OCI-LY7 (cell line): ENCODE results near the gene ZIC2. TPM values are rescaled to one million over a fixed set of nuclear protein-coding genes. Genes with fewer than 3 reads are reported as not detected.

ENCODE experiments used
- BruUV-seq: library from RNA; stranded (reverse); fragments of 400-500 nt; replicated peaks from 2 replicates; lab custom pipeline; 2021; lab: Mats Ljungman, UMichigan
- CTCF ChIA-PET: fragments of 300-600 bp; sonication (Branson Sonifier 250); formaldehyde crosslinking; loops from one replicate; lab custom pipeline; 2022; ENCODE audit warnings: antibody characterized with exemption; ENCODE audit not compliant: unreplicated experiment; lab: Charles Lee
- POLR2A ChIA-PET: fragments of 300-600 bp; sonication (Branson Sonifier 250); formaldehyde crosslinking; loops from one replicate; lab custom pipeline; 2022; ENCODE audit warnings: antibody characterized with exemption; lab: Charles Lee
- DNase-seq: peaks from one replicate; pipeline ENCODE4 v3.0.0-alpha.2; 2015; ENCODE audit warnings: low spot score
- H2AFZ ChIP-seq: fragments of 200-600 bp; sonication (generic), shearing (Covaris generic); 2 replicates; pipeline ENCODE4 v1.6.1; 2014; ENCODE audit warnings: mild to moderate bottlenecking, antibody characterized with exemption, low read length, moderate library complexity
- H3K27ac ChIP-seq: fragments of 200-600 bp; sonication (generic); 2 replicates; pipeline ENCODE4 v1.5.1; 2014; ENCODE audit warnings: mixed run types, low read depth, mild to moderate bottlenecking, moderate library complexity, low read length, inconsistent platforms; ENCODE audit not compliant: poor library complexity, severe bottlenecking
- H3K36me3 ChIP-seq: fragments of 200-600 bp; sonication (generic); 2 replicates; pipeline ENCODE4 v1.6.1; 2014; ENCODE audit warnings: mild to moderate bottlenecking, antibody characterized with exemption, low read length, moderate library complexity, mixed read lengths; ENCODE audit not compliant: insufficient read depth
- H3K4me1 ChIP-seq: fragments of 200-600 bp; sonication (generic); 2 replicates; pipeline ENCODE4 v1.5.1; 2014; ENCODE audit warnings: mild to moderate bottlenecking, low read length; ENCODE audit not compliant: insufficient read depth, poor library complexity, severe bottlenecking
- H3K4me2 ChIP-seq: fragments of 200-600 bp; sonication (generic); 2 replicates; pipeline ENCODE4 v1.6.1; 2014; ENCODE audit warnings: mild to moderate bottlenecking, low read length
- H3K4me3 ChIP-seq: fragments of 200-600 bp; sonication (generic); 2 replicates; pipeline ENCODE4 v1.5.1; 2014; ENCODE audit warnings: mild to moderate bottlenecking, low read depth, low read length; ENCODE audit not compliant: poor library complexity, severe bottlenecking
- H3K79me2 ChIP-seq: fragments of 200-600 bp; sonication (generic); 2 replicates; pipeline ENCODE4 v1.6.1; 2016; ENCODE audit warnings: low read depth, mild to moderate bottlenecking, low read length, moderate library complexity, mixed read lengths; ENCODE audit not compliant: insufficient read depth
- H3K9me2 ChIP-seq: fragments of 200-600 bp; sonication (generic); 2 replicates; pipeline ENCODE4 v1.6.1; 2016; ENCODE audit warnings: mild to moderate bottlenecking, low read length, mixed read lengths; ENCODE audit not compliant: insufficient read depth
- H3K9me3 ChIP-seq: fragments of 200-600 bp; sonication (generic); 2 replicates; pipeline ENCODE4 v1.6.1; 2014; ENCODE audit warnings: mild to moderate bottlenecking, mixed run types, low read length, mixed read lengths
- H4K20me1 ChIP-seq: fragments of 200-600 bp; sonication (generic); 2 replicates; pipeline ENCODE4 v1.6.1; 2014; ENCODE audit warnings: mild to moderate bottlenecking, antibody characterized with exemption, low read length, moderate library complexity, mixed read lengths; ENCODE audit not compliant: insufficient read depth
- CTCF ChIP-seq: fragments of 200-600 bp; sonication (generic); conservative IDR thresholded peaks from 2 replicates; pipeline ENCODE4 v1.5.1; 2014; ENCODE audit warnings: mild to moderate bottlenecking, antibody characterized with exemption, low read length, moderate library complexity, mixed read lengths
- EZH2phosphoT487 ChIP-seq: fragments of 200-600 bp; sonication (generic); IDR thresholded peaks from 2 replicates; pipeline ENCODE4 v1.6.1; 2018; ENCODE audit warnings: low read depth, borderline replicate concordance, mild to moderate bottlenecking, mixed run types, antibody characterized with exemption, low read length, moderate library complexity, mixed read lengths
- intact Hi-C: fragments of 100-400 bp; cut with micrococcal nuclease; formaldehyde crosslinking; loops from one replicate; pipeline ENCODE4 v1.10.0; 2022; ENCODE audit not compliant: unreplicated experiment
- total RNA-seq, 2 experiments: library from RNA; depleted of rRNA in 1 of 2; stranded (reverse); fragments of >200 nt in 1 of 2; shearing (Covaris generic) in 1 of 2; gene quantifications; 2 replicates each; pipeline ENCODE4 v1.2.3, GENCODE V29; 2014 to 2022

Gene ZIC2
- total RNA-seq, 2 experiments from 2014 or later, result not detected

GRCh38 chr13:99988529-99989275 lies 7.1 kb downstream of the ZIC2 start:
- Histone ChIP-seq H3K9me3 (no peaks in the 10 kb centered on the region), H4K20me1 (no peaks in the 10 kb centered on the region), H3K4me2 (no peak overlapping the region), H3K27ac (no peak overlapping the region), H3K79me2 (no peaks in the 10 kb centered on the region), H3K4me3 (no peak overlapping the region), H3K36me3 (no peaks in the 10 kb centered on the region), H2AFZ (no peak overlapping the region), H3K4me1 (no peaks in the 10 kb centered on the region), H3K9me2 (no peaks in the 10 kb centered on the region)
- DNase-seq, result no peak
- CTCF ChIA-PET, result no interaction called here
- POLR2A ChIA-PET, result no interaction called here
- TF ChIP-seq EZH2phosphoT487 (no peak), CTCF (no peak)
- no TSS peak for BruUV-seq
- intact Hi-C loops, result no loop called here

GRCh38 chr13:99989276-99990125 lies 7.9 kb downstream of the ZIC2 start:
- no peak overlapping the region for H3K4me3 ChIP-seq
- BruUV-seq, result no TSS peak
- TF ChIP-seq CTCF, result no peak
- no peak for TF ChIP-seq EZH2phosphoT487
- no peaks in the 10 kb centered on the region for H3K4me1 ChIP-seq
- POLR2A ChIA-PET, result interaction anchor here (0.6 kb wide), 1 partner anchor 357 kb away, joined by 4 read pairs; no protein-coding TSS in a partner anchor
- H3K36me3 ChIP-seq, result no peaks in the 10 kb centered on the region
- H4K20me1 ChIP-seq, result no peaks in the 10 kb centered on the region
- no peak overlapping the region for H3K4me2 ChIP-seq
- no peak for DNase-seq
- no peaks in the 10 kb centered on the region for H3K9me3 ChIP-seq
- intact Hi-C loops, result no loop called here
- CTCF ChIA-PET, result no interaction called here
- H3K79me2 ChIP-seq, result no peaks in the 10 kb centered on the region
- H3K9me2 ChIP-seq, result no peaks in the 10 kb centered on the region
- H2AFZ ChIP-seq, result no peak overlapping the region
- H3K27ac ChIP-seq, result no peak overlapping the region
